NCI-H1092 treated with DMSO at 0.1 percent for 48 hours (cell line): ENCODE measurements around the gene CMA1.
A peak's percentile ranks its signal among the peaks of the same experiment; 100 is the strongest.

Experiments used
- DNase-seq: peaks from one replicate; lab custom pipeline; 2025; lab: John Stamatoyannopoulos, UW

Gene CMA1

DNA sequence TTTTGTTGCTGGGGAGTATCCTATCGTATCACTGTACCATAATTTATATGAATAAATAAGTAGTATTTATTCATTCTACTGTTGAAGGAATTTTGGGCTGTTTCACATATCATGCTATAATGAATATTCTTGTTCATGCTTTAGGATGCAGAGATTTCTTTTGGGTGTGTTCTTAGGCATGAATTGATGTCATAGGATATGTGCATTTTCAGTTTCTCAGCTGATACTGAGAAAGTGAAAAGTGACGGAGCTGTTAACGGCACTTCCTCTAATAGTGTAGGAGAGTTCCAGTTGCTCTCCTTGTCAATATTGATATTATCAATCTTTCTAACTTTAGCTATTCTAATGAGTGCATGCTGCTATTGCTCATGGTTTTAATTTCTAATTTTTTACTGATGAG, 42.3 kb downstream of the CMA1 start:
- DNase-seq, result no peak

DNA sequence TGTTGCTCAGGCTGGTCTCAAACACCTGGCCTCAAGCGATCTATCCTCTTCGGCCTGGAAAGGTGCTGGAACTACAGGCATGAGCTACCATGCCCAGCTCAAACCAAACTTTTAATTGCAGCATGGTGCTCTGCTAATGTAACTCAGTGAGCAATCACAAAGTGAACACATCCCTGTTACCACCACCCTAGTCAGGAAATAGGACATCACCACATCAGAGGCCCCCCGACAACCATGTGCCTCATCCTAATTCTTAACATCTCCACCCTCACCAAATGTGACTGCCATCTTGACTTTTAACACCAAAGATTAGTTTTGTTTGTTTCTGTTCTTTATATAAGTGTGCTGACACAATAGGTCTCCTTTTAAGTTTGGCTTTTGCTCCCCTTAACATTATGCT, 42.7 kb downstream of the CMA1 start:
- DNase-seq, result no peak

DNA sequence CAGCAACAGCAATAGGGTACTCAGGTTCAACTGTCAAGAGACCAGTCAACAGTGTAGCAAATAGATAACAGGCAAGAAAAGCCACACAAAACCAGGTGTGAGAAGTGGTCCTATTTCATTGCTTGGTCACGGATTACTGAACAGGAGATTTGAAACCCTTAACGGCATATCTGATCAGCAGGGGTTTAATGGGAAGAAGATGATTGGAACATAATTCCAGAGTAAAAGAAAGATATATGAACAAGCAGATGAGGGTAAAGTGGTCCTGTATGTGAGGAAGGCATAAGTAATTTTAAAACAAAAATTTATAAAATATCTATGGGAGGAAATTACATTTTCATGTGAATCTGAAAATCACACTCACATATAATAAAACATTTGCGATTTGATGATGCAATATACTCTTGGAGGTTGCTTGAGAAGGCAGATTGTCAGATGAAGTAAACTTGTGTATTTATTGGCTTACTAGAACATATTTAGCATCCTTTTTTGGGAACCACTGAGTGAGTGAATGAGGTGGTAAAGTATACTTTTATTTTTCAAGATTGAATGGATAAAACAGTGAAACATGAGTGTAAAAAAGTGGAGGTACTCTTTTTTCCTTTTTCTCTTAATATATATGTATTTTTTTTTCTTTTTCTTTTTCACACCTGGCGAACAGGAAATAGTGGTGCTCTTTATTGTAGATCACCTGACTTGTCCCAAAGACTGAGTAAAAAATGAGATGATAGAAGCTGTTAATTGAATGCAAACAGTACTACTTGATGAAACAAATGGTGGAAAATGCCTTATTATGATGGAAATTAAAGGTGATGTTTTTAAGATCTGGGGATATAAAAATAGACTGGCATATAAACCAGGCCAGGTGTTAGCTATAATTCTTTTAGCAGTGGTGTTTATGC, 43.9 kb downstream of the CMA1 start:
- peak; percentile 76 for DNase-seq

DNA sequence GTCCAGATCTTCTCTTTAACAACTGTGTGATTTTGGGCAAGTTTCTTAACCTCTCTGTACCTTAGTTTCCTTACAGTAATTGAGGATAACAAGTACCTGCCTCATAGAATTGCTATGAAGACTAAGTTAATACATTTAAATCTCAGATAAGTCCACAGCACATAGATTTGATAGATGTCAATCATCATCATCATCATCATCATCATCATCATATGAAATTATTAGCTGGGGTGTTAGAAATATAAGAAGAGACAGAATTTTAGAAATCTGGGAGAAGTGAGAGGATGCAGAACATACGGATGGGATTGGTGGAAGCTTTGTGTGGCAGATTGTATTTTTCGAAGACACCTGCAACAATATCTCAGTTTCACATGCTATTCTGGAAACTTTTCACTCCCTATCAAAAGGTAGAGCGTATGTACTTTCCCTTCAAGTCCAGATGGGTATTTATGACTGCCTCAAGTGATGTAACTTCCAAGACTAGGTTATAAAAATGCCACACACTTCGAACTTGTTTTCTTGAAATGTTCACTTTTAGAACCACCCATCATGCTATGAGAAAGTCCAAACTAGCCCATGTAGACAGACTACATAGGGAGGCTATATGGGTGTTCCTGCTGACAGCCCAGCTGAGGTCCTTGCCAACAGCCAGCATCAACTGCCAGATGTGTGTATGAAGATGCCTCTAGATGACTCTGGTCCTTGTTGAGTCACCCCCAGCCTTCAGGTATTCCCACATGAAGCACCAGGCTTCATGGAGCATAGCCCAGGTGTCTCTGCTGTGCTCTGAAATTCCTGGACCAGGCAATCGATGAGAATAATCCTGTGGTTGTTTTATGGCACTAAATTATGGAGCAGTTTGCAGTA, 44.8 kb downstream of the CMA1 start:
- DNase-seq, result no peak

DNA sequence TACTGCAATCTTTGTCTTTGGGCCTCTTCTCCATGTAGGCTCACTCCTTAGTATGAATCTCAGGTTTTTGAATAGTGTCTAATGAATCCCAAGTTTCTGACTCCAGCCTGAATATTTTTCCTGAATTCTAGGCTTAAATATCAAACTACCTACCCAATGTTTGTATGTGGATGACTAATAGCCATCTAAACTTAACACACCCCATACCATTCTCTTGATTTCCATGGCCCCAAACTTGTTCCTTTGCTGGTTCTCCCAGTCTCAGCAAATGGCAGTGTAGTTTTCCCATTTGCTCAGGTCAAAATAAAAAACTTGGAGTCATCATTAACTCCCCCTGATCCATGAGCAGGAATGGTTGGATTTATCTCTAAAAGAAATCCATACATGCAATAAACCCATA, 46.7 kb downstream of the CMA1 start:
- DNase-seq, result no peak

DNA sequence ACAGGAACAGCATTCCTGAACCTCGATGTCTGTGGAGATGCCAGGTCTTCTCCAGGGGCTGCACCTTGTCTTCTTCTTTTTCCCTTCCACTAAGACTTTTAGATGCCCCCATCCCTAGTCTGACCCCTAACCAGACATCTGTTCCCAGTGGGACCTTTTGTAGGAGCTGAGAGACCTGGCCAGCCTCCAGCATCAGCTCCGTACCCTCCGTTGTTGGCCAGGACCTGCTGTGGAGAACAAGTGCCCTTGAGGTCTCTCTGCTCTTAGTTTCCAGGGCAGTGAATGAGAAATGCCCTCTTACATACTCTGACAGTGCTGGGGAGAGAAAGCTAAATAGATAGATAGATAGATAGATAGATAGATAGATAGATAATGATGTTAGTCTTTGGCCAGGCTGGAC, 48.7 kb downstream of the CMA1 start:
- DNase-seq, result peak; percentile 36

DNA sequence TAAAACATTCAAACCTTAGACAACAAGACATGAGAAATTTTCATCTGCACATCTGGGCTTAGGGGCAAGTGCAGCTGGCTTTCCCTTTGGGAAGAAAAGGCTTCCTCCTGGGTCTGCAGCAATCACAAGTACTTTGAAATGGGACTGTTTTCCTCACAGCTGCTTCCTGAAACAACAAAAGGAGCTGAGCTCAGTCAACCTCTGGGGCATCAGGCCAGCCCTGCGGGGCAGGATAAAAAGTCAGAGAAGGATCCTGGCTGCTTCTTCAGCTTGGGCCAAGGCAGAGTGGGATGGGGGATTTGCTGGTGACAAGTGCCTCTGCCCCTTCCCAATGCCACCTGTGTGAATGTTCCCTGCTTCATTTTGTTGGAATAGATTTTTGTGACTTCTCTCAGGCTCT, 49.3 kb downstream of the CMA1 start:
- DNase-seq, result no peak

DNA sequence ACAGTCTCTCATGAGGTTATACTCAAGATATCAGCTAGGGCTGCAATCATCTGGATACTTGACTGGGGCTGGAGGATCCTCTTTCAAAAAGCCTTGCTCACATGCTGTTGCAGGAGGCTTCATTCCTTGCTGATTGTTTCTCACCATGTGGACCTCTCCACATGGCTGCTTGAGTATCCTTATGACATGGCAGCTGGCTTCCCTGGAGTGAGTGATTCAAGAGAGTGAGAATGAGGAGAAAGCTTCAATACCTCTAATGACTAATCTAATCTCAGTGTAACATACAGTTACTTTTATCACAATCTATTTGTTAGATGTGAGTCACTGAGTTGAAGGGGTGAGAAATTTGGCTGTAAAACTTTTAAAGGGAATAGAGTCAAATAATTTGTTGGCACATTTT, 51.1 kb downstream of the CMA1 start:
- DNase-seq, result no peak
